GM20000 (cell line): ENCODE data around the gene THAP7.

Experiments
- DNase-seq: peaks from one replicate; pipeline ENCODE4 v3.0.0; 2012; ENCODE audit warnings: low spot score
- TF ChIP-seq, protein P1 (sequence below): IDR thresholded peaks from 2 replicates; pipeline ENCODE4 v1.5.1; 2012; ENCODE audit warnings: mild to moderate bottlenecking, control low read depth; ENCODE audit errors: extremely low read depth, missing control alignments

The THAP7 gene

DNA sequence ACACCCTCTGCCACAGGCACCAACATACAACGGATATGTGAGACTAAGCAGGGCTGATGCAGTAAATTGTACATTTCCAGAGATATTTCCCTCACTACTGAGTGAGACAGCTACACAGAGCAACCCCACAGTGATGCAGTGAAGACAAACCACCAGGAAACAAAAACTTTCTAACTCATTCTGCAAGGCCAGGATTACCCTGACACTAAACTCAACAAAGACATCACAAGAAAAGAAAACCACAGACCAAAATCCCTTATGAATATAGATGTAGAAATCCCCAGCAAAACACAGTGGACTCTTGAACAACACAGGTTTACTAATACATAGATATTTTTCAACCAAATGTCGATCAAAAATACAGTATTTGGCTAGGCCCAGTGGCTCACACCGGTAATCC is 32.0 kb upstream of the THAP7 start:
- DNase-seq = no peak
- TF ChIP-seq, protein P1, sequence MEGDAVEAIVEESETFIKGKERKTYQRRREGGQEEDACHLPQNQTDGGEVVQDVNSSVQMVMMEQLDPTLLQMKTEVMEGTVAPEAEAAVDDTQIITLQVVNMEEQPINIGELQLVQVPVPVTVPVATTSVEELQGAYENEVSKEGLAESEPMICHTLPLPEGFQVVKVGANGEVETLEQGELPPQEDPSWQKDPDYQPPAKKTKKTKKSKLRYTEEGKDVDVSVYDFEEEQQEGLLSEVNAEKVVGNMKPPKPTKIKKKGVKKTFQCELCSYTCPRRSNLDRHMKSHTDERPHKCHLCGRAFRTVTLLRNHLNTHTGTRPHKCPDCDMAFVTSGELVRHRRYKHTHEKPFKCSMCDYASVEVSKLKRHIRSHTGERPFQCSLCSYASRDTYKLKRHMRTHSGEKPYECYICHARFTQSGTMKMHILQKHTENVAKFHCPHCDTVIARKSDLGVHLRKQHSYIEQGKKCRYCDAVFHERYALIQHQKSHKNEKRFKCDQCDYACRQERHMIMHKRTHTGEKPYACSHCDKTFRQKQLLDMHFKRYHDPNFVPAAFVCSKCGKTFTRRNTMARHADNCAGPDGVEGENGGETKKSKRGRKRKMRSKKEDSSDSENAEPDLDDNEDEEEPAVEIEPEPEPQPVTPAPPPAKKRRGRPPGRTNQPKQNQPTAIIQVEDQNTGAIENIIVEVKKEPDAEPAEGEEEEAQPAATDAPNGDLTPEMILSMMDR = no peak

DNA sequence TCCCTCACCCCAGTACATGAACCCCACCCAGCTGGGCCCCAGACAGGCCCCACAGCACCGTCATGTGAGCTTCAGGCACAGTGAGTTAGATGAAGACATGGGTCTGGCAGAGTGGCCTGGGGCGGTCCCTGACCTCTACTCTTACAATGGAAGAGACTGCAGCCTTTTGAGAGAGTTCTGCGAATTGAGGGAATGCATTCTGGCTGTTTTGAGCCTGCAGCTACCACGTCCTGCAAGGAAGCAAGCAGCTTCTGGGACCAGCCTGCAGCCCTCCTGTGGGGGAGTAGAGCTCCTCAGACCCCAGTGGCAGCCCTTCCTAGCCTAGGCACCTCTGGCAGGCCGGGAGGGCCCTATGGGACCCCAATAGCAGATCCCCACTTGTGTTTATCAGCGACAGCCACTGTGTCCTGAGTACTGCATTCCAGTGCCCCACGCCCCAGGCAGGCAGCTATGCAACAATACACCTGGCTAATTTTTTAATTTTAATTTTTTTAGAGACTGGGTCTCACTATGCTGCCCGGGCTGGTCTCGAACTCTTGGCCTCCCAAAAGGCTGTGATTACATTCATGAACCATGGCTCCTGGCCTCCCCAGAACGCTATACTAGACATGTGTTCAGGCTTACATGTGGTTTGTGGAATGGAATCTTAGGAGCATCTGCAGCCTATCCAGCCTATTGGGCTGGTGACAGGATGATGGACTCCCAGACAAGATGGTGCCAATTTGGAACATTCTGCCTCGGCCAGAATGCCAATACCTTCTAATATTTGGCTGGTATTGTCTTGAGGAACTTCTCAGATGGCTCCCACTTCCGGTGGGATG is 31.2 kb upstream of the THAP7 start:
- TF ChIP-seq, protein P1 = no peak
- no peak for DNase-seq

DNA sequence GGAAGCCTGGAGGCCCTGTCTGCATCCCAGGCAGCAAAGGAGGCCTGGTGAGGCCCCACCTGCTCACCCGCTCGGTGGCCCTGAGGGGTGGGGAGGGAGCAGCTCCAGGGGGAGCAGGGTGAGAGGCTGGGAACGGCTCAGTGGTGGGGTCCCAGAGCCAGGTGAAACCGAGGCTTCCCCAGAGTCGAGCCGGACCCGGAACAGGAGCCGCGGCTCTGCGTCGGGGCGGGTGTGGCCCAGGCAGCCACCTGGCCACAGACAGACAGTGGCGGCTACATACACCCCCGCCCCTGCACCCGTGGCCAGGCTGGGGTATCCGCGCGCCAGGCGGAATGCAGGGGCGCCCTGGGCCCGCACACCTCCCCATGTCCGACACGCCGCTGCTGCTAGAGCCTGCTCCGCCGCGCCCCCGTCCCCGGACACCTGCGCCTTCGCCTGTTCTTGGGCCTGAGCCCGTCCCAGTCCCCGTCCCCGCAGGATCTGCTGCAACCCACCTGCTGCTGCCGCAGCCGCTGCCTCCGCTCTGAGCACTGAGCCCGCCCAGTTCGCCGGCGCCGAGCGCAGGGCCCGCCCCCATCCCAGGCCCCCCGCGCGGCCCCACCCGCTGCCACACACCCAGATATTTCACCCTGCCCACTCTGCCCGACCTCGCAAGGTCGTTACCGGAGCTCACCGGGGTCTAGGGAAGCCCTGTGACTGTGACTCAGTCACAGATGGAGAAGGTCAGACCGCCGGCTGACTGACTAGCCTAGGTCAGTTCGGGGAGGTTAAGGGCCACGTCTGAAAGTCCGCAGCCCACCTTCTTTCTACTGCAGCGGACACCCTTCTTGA is 30.3 kb upstream of the THAP7 start, which contains the start of gene SLC7A4:
SLC7A4 (minus strand) TSS at position 525 of the 831 bp plus-strand sequence. CDS start 749 bp downstream, outside the sequence.
- DNase-seq = no peak
- TF ChIP-seq, protein P1 = no peak

DNA sequence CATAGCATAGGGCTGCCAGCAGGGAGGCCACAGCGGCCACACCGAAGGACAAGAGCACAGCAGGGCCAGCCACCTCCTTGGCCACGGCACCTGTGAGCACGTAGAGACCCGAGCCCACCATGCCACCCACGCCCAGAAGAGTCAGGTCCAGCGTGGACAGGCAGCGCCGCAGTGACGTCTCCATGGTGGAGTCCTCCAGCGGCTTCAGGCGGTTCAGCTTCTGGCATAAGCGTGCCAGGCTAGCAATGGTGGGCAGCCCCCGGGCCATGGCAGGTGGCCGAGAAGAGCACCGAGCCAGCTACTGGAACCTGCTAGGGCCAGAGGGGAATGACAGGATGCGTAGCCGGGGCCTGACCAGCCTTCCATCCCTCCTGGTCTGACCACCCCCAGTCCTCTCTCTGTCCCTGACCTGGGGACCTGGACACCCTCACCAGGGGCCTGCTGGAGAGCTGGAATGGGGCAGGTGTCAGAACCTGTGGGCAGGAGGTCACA is 29.7 kb upstream of the THAP7 start:
- TF ChIP-seq, protein P1 = no peak
- no peak for DNase-seq

DNA sequence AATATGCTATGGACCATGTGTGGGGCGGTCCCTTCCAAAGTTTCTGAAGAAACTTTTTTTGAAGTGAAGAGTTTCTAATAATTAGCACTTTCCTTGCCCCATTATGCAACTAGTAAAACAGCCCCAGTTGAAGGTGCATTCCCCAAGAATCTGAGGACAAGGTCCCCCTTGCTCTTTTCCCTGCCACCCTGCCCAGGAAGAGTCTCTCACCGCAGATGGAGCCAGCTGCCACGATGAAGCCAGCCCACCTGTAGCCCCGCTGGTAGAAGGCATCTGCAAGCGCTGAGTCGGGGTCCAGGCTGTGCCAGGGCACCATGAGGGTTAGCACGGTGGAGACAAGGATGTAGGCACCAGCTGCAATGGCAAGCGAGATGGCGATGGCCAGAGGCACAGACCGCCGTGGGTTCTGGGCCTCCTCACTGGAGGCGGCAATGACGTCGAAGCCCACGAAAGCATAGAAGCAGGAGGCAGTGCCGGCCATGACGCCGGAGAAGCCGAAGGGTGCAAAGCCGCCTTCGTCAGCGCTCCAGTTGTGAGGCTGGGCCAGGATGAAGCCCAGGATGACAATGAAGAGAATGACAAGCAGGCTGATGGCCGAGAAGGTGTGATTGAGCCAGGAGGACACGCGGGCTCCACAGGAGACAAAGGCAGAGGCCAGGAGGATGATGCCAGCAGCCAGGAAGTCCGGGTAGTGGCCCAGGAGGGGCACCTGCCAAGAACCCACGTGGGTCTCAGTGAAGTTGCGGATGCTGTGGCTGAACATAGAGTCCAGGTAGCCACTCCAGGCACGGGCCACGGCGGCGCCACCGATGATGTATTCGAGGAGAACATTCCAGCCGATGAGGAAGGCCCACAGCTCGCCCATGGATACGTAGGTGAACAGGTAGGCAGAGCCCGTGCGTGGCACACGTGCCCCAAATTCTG is 29.0 kb upstream of the THAP7 start:
- TF ChIP-seq, protein P1 = no peak
- no peak for DNase-seq

DNA sequence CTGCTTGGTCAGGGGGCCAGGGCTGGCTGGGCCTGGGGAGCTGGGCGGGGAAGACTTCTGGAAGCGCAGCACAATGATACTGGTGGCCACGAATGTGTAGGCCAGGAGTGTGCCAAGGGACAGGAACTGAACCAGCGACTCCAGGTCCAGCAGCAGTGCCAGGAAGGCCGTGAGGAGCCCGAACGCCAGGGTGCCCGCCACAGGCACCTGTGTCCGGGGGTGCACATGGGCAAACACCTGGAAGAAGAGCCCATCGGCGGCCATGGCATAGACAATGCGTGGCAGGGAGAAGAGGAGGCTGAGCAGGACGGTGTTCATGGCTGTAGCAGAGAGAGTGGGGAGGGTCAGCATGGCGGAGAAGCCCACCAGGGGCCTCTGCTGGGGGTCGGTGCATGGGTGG is 28.1 kb upstream of the THAP7 start:
- no peak for DNase-seq
- TF ChIP-seq, protein P1 = no peak
